ENCODE results near the gene DECR2.
"Not testable (repeated sequence)": the region's sequence is repeated elsewhere in the genome, so short reads cannot be mapped to it uniquely, and the experiment has no call there.

DECR2 gene, protein sequence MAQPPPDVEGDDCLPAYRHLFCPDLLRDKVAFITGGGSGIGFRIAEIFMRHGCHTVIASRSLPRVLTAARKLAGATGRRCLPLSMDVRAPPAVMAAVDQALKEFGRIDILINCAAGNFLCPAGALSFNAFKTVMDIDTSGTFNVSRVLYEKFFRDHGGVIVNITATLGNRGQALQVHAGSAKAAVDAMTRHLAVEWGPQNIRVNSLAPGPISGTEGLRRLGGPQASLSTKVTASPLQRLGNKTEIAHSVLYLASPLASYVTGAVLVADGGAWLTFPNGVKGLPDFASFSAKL

DNA sequence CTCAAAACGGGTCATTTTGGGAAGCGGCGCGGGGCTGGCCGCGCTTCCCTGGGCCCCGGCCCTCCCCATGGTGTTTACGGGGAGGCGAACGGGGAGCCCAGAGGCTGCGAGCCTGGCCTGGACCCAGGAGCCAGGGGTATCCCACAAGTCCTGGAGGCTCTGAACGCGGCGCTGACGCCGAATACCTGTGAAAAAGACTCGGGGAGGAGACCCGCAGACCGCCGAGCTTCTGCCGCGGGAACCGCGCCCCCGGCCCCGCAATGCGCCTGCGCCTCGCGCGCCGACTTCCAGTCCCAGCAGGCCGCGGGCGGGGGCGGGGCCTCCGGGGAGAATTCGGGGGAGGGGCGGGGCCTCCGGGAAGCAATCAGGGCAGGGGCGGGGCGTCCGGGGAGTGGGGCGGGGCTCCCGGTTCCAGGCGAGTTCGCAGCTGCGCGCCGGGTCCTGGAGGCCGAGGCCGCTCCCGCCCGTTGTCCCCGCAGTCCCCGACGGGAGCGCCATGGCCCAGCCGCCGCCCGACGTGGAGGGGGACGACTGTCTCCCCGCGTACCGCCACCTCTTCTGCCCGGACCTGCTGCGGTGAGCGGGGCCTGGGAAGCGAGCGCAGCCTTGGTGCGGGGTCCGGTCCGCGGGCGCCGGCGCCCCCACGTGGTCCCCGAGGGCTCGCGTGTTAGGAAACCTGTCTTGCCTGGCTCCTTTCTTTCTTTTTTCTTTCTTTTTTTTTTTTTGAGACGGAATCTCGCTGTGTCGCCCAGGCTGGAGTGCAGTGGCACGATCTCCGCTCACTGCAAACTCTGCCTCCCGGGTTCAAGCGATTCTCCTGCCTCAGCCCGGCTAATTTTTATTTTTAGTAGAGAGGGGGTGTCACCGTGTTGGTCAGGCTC is at the start of gene DECR2:
Gene DECR2, plus strand, starts transcription at position 418 of the 881 bp plus-strand sequence. Its CDS starts 79 bp downstream, at position 497.
- DNase-seq = peak; percentile 74 to 83

DNA sequence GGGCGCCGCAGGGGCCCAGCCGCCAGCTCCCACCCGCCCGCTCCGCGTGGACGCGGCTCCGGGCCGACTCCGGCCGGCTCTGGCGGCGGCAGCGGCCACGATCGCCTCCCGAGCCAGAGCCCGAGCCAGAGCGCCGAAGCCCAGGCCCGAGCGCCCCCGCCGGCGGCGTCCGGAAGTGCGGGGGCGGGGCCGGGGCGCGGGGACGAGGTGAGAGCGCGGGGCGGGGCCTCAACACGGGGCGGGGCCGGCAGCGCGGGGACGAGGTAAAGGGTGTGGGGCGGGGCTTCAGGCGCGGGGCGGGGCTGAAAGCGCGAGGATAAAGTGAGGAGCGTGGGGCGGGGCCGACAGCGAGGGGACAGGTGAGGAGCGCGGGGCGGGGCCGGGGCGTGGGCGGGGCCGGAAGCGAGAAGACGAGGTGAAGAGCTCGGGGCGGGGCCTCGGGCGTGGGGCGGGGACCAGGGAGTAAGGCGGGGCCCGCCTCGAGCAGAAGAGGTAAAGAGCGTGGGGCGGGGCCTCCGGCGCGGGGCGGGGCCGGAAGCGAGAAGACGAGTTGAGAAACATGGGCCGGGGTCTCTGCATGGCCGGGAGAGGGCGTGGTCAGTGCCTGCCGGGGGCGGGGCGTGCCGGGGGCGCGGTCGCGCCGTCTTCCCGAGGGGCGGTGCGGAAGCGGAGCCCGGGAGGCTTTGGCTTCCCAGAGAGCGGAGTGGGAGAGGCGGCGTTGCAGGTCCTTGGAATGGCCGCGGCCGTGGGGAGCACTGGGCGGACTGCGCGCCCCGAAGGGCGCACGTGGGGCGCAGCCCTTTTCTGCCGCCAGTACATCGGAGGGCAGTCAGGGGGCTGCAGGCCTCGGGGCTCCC is 48.9 kb upstream of the DECR2 start, which contains the start of gene AXIN1:
Gene AXIN1, minus strand, starts transcription at position 177 of the 857 bp plus-strand sequence. CDS start 5,698 bp downstream, outside the sequence.
- DNase-seq = peak; percentile 69 to 73

DNA sequence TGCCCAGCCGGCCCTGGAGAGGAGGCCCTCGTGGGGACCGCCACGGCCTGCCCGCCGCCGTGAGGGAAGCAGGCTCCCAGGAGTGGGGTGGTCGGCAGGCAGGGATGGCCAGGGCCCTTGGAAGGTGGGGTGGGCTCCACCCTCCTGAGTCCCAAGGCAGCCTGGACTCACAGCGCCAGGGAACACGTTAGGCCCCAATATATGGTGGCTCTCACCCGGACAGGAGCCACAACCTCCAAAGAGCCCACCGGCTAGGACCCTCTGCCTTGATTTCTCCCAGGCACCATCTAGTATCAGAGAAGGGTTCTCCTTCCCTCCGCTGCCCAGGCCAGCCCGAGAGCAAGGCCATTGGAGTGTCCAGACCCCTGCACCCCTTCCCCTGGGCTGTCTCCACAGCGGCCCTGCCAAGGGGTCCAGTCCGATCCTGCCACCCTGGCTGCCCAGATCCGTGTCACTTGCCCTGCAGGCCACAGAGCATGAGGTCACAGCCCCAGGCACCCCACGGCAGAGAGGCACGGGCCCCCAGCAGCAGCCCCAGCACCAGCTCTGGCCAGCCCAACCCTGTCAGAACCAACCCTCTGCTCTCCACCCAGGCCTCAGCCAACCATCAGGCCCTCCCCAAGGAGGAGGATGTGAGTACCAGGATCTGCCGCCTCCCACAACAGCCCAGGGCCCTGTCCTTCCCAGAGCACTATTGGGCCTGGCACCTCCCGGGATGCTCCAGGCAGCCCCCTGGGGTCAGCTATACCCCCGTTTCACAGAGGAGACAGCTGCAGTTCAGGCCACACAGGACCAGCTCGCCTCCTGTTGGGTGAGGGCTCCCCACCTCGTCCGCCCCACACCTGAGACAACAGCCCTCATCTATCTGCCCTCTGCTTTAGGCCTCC is 48.0 kb upstream of the DECR2 start:
- DNase-seq = no peak

DNA sequence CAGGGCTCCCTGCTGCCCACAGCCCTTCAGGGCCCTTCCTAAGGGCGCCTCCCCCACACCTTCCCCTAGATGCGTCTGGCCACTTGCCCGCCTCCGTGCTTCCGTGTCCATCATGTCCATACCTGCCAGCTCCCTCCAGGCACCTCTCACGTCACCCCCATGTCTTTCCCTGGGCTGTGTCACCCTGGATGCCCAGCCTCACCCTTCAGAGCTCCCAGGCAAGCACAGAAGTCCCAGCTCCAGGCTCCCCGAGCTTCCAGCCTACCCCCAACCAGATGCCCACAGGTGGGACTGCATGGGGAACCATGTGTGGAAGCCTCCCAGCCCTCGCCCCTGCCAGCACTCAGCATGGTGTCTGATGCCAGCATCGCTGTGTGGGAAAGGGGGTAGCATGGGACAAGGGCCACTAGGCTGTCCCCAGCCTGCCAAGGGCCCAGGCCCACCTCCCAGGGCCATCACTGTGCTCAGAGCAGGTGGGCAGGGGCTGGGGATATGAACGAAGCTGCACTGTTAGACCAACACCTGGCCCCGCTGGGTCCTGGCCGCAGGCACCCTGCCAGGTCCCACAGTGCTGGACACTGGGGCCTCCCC is 47.3 kb upstream of the DECR2 start:
- DNase-seq = no peak

DNA sequence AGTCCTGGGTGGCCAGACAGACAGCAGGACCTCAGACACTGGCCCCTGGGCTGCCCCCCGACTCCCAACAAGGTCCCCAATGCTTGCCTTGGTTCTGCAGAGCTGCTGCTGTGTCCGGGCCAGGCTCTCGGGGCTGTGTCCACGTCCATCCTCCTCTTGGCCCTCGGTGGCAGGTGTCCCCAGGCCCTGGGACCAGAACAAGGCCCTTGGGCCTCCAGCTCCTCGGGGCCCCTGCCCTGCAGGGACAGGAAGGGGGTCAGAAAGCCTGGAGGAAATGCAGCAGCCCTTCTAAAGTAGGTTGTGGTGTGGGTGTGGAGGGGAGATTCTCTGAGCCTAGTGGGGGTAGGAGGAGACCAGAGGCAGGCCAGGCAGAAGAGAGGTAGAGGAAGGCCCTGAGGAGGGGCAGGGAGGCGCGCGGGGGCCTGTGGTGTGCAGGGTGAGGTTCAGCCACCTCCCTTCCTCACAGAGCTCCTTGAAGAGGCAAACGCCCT is 46.7 kb upstream of the DECR2 start:
- DNase-seq = no peak

DNA sequence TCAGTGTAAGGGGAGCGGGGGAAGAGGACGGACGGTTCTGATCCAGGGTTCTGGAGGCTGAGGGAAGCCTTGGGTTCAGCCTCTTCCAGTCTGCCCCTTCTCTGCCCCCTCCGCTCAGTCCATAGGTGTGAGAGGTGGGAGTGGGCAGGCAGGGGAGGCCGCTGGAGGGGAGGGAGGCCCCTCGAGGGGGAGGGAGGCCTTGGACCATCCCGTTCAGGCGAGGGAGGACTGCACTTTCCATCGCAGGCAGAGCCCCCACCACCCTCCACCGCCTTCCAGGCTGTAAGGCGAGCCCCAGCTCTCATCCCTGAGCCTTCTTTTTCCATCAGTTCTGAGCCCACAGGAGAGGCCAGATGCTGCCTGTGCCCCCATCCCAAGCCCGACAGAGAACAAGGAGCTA is 44.9 kb upstream of the DECR2 start:
- no peak for DNase-seq

DNA sequence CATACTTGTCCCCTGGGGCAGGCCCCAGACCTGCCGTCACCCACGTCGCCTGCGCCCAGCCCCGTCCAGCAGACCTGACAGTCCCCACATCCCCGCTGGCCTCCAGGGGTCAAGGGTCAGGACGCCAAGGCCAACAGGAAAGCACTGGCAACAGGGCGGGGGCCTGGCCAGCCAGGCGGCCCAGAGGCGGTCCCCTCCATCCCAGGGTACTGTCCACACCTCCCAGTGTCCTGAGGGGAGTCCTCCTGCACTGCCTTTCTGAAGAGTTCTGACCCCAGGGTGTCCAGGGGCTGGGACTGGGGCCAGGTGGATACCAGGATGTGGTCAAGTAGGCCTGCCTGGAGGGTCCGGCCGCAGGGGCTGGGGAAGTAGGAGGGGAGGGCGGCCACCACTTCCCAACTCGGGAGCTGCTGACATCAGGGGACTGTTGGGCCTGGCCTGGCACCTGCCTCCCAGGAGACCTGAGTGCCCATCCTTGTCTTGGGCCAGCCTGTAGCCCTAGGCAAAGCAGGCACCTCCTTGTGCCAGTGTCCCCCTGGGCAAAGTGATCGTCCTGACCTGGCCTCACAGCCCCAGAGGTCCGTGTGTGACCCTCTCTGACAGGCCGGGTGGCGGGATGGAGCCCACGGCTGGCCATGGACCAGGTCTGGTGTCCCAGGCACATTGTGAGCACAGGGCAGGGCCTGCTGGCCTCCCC is 42.5 kb upstream of the DECR2 start:
- no peak for DNase-seq

DNA sequence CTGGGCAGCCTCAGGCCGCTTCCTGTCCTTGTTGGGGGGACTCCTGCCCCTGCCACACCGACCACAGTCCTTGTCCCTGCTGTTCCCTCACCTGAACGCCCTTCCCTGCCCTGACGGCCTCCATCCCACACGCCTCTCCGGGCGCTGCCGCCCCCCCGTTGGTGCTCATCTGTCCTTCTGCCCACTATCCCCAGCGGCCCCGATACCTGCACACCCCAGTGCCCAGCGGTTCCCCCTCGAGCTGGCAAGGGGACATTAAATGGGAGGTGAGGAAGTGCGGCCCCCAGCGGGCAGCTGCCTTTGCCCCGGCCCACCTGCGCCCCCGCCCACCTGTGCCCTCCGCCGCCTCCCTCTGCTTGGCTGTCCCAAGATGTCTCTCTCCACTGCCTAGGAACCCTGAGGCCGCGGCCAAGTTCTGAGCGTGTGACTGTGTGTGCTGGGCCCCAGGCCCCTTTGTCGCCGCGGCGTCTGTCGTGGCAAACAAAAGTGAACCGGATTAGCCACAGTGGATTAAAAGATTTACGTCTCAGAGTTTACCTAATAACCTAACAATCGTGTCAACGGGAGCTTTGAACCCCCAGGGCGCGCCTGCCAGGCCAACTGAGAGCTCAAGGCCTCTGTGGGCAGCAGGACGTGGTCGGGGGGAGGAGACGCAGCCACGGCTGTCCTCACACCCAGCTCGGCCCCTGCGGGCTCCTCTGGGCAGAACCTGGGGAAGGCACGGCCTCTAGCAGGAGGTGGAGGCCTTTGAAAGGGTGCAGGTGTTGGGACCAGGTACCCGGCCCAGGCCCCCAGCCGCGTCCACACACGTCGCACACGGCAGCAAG is 41.6 kb upstream of the DECR2 start:
- no peak for DNase-seq

DNA sequence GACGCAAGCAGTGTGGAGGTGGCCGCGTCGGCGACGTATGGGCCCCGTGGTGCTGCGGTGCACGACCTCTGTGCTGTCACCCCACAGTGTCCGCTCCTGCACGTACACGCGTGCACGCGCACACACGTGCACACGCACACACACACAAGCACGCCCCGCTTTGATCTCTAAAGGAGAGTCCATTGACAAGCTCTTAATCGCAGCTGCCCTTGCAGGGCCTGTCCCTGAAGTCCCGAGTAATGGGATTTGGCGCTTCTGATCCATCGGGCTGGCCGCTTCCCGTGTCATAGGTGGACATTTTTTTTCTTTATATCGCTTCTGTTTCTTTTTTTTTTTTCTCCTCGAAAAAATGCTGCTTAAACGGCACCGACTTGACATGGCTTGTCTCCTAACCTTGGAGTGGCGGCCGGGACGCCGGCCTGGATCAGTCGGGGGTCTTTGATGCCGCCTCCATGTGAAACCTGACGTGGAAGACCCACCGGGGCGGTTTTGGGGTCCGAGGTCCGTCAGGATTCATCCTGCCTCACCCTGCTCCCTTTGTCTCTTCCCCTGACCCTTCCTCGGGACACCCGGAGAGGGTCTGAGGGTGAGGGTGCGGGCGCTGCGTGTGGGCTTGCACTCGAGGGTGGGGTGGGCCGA is 40.9 kb upstream of the DECR2 start:
- no peak for DNase-seq

DNA sequence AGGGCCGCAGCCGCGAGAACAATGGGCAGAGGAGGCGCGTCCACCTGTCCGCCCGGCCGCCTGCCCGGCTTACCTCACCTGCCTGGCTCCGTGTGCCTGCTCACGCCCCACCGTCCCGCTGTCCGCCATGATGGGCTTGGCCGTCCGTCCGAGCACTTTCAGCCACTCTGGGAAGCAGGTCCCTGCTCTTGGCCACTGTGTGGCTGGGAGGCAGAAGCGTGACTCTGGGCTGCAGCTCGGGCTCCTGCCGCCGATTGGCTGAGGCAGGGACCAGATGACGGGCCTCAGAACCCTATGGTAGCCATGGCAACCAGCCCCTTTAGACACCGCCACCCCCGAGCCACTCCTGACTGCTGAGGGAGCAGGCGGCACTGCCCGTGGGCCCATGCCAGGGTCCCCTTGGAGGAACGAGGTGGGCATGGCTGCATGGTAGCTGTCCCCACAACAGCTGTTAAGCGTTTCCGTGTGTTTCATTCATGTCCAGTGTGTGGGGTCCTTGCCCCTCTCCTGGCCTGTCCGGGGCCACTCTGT is 40.3 kb upstream of the DECR2 start:
- DNase-seq = no peak

DNA sequence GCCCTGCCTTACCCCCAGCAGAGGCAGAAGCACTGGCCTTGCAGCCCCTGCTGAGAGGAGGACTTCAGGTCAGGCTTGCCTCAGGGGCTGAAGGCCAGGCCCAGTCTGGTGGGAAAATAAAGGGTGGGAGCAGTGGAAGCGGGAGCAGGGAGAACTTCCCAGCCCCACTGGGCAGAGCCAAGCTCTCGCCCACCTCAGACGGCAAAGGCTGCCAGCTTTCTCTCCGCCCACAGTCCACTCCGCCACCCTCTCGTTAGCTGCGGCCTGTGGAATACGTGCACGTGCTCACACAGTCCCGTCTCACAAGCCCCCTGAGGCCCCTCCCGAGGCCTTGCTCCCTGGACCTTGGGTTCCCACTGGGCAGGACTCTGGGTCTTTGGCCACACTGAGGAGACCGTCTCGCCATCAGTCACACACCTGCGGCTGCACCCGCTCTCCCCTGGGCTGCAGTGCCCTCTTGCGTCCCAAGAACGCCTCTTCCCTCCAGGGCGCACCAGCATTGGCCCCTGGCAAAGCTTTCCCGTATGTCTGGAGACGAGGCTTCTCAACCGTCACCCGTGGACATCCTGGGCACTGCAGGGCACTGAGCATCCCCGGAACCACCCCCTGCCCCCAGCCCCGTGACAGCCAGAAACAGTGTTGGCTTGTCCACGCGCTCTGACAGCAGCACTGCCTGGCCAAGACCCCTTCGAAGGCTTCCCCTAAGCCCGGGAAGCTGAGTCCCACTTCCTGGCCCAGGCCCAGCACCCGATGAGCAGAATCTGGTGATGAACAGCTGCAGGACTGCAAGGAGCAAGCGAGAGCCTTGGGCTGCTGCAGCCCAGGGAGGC is 39.6 kb upstream of the DECR2 start:
- DNase-seq = peak; percentile 59 to 63

DNA sequence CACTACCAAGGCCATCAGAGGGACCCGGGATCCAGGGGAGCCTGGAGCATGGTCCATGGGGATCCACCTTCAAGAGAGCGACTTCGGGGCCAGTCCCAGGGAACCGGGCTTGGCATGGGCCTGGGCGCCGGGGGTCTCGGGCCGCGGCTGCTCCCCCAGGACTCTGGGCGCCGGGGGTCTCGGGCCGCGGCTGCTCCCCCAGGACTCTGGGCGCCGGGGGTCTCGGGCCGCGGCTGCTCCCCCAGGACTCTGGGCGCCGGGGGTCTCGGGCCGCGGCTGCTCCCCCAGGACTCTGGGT is 39.0 kb upstream of the DECR2 start:
- DNase-seq = not testable (repeated sequence)

DNA sequence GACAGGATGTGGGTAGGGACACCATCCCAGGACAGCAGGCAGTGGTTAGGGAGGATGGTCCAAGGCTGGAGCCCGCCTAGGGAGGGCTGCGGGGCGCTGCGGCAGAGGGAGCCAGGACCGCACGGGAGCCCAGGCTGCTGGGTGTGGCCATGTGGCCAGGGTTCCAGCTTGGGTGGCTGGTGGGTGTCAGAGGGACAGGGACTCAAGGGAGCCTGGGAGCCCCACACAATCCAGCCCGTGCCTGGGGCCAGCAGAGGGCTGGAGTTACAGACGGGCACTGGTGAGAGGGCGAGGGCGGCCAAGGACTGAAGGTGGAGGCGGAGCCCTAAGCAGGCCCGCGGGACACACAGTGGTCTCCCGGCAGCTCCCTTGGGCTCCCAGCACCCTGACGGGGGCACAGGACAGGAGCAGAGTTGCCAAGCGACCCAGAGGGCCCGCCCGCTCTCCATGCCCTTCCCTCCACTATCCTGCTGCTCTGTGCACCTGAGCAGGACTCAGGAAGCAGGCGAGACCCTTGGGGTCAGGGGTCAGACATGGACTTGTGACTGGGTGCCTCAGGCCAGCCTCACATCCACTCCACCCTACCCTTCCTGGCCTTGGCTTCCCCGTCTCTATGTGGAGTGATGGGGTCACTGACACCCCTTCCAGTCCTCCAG is 38.4 kb upstream of the DECR2 start:
- DNase-seq = no peak

DNA sequence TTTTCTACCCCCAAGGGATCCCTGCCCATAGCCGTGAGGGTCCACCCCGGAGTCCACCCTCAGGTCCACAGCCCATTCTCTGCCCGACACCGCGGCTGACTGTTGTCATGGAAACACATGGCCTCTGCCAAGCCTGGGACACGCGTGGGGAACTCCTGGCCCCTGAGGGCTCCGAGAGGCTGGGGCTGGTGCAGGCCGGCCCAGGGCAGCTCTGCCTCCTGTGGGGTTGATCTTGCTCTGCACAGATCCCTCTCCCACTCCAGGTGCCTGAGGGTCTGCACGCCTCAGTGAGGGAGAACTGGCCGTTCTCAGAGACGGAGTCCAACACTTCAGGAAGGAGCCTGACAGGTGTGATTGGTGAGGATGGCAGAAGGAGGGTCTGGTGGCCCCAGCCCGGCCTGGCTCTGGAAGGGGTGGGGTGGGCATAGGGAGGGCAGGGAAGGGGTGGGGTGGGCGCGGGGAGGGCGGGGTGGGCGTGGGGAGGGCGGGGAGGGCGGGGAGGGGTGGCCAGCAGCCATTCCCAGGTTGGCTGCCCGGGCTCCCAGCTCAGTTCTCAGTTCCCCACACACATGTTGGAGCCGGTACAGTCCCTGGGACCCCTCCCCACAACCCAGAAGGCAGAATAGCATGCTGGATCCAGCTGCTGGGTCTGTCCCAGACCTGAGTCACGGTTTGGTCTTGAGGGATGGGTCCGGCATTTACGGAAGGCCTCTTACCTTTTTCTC is 37.8 kb upstream of the DECR2 start:
- no peak for DNase-seq

DNA sequence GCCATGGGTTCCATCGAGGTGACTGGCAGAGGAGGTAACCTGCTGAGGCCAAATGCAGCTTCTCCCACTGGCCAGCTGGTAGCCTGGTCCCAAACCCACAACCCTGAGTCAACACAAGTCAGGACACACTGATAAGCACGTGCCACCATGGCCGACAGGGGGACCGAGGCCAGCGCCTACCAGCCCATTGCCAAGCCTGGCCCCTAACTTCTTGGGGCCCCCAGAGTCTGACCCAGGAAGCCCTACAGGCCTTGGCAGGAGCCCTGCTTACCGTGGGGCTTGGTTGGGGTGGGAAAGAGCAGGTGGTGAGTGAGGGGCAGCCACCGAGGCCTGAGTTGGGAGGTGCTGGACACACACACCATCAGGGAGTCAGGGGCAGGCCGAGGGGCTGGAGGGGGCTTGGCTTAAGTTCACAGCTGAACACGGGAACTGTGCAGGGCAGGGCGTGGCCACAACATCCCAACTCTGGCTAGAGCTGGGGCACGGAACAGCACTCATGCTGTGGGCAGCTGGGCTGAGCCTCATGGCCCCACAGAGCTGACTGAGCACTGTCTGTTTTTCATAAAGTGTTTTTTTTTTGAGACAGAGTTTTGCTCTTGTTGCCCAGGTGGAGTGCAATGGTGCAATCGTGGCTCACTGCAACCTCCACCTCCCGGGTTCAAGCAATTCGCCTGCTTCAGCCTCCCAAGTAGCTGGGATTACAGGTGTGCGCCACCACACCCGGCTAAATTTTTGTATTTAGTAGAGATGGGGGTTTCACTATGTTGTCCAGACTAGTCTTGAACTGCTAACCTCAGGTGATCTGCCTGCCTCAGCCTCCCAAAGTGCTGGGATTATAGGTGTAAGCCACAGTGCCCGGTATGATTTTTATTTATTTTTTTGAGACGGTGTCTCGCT is 36.8 kb upstream of the DECR2 start:
- DNase-seq = no peak

DNA sequence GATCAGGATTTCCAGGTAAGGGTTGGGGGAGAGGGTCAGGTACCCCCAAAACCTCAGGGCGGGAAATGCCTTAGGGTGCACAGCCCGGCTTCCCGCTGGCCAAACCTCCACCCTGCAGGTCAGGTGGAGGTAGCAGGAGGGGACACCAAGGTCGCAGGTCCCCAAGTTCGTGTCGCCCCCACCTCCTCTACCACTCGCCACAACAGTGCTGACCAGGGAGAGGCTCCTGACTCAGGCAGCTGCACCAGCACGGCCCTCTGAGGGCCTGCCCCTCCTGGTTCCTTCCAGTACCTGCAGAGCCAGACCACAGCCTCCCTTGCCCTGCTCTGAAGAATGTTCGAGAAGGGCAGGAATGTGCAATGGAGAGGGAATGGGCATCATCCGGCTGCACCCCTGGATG is 35.2 kb upstream of the DECR2 start:
- DNase-seq = no peak

All from AML-193 (cell line).